Naive thymus-derived CD4-positive, alpha-beta T cell (primary cell): ENCODE results near the gene ARSG. TPM values are rescaled to one million over a fixed set of nuclear protein-coding genes. Genes with fewer than 3 reads are reported as not detected.
"Not testable (repeated sequence)": the region's sequence is repeated elsewhere in the genome, so short reads cannot be mapped to it uniquely, and the experiment has no call there.

ENCODE experiments used
- ATAC-seq: fragments of 150-1000 bp; cut with Tn5 transposase; 2 replicates; pipeline ENCODE4 v1.10.0; 2021; ENCODE audit warnings: mild to moderate bottlenecking, moderate library complexity
- CTCF ChIA-PET: fragments of 350-600 bp; sonication (Branson Sonifier 250); formaldehyde crosslinking; loops from one replicate; lab custom pipeline; 2021; ENCODE audit warnings: antibody characterized with exemption; lab: Charles Lee
- POLR2A ChIA-PET: fragments of 350-600 bp; sonication (Branson Sonifier 250); formaldehyde crosslinking; loops from one replicate; lab custom pipeline; 2021; ENCODE audit warnings: antibody characterized with exemption, inconsistent platforms; lab: Charles Lee
- DNase-seq, 9 donors: peaks; one replicate each; pipeline versions ENCODE4 v3.0.0 to v3.0.0-alpha.2; 2020 to 2022; ENCODE audit warnings: mixed read lengths in 1 of 9
- H3K27ac ChIP-seq: one replicate; pipeline ENCODE4 v1.7.0; 2013; ENCODE audit warnings: mild to moderate bottlenecking, low read depth, low read length, moderate library complexity
- H3K27me3 ChIP-seq, 2 donors: one replicate each; pipeline ENCODE4 v1.7.0; 2013; ENCODE audit warnings: low read length in 2 of 2, mild to moderate bottlenecking in 2 of 2, moderate library complexity in 2 of 2; ENCODE audit not compliant: control insufficient read depth in 2 of 2, insufficient read depth in 2 of 2
- H3K36me3 ChIP-seq, 3 experiments: 1 replicate in 2 of 3; 2 replicates in 1 of 3; pipeline ENCODE4 v1.7.0; 2013; ENCODE audit warnings: low read length in 3 of 3, mild to moderate bottlenecking in 3 of 3, moderate library complexity in 1 of 3; ENCODE audit not compliant: insufficient read depth in 3 of 3, control insufficient read depth in 2 of 3
- H3K4me1 ChIP-seq, 2 donors: one replicate each; pipeline ENCODE4 v1.7.0; 2013; ENCODE audit warnings: low read length in 2 of 2, mild to moderate bottlenecking in 2 of 2, moderate library complexity in 1 of 2; ENCODE audit not compliant: control insufficient read depth in 2 of 2, insufficient read depth in 2 of 2
- H3K4me3 ChIP-seq: 2 replicates; pipeline ENCODE4 v1.7.0; 2013; ENCODE audit warnings: mild to moderate bottlenecking, low read length
- H3K9me3 ChIP-seq, 3 experiments: 1 replicate in 2 of 3; 2 replicates in 1 of 3; pipeline ENCODE4 v1.7.0; 2013; ENCODE audit warnings: low read length in 3 of 3; ENCODE audit not compliant: control insufficient read depth in 2 of 3
- H3K27ac Mint-ChIP-seq, 9 donors: one replicate each; pipeline ENCODE4 v1.8.0; 2020 to 2022; ENCODE audit warnings: mixed read lengths in 9 of 9, mild to moderate bottlenecking in 8 of 9, moderate library complexity in 5 of 9, inconsistent platforms in 2 of 9
- H3K27me3 Mint-ChIP-seq, 5 donors: one replicate each; pipeline ENCODE4 v1.8.0; 2021 to 2022; ENCODE audit warnings: mixed read lengths in 5 of 5, mild to moderate bottlenecking in 1 of 5
- H3K36me3 Mint-ChIP-seq, 5 donors: one replicate each; pipeline ENCODE4 v1.8.0; 2020 to 2022; ENCODE audit warnings: mixed read lengths in 5 of 5, mild to moderate bottlenecking in 3 of 5, inconsistent platforms in 1 of 5
- H3K4me1 Mint-ChIP-seq, 7 donors: one replicate each; pipeline ENCODE4 v1.8.0; 2020 to 2022; ENCODE audit warnings: mixed read lengths in 7 of 7, mild to moderate bottlenecking in 3 of 7, inconsistent platforms in 1 of 7
- H3K4me3 Mint-ChIP-seq, 10 donors: one replicate each; pipeline ENCODE4 v1.8.0; 2020 to 2022; ENCODE audit warnings: mild to moderate bottlenecking in 10 of 10, mixed read lengths in 10 of 10, moderate library complexity in 6 of 10, inconsistent platforms in 2 of 10
- H3K9me3 Mint-ChIP-seq, 11 donors: one replicate each; pipeline ENCODE4 v1.8.0; 2020 to 2022; ENCODE audit warnings: mixed read lengths in 11 of 11, mild to moderate bottlenecking in 4 of 11, inconsistent platforms in 1 of 11, moderate library complexity in 1 of 11
- intact Hi-C, 2 donors: fragments of 100-400 bp; cut with micrococcal nuclease; formaldehyde crosslinking; loops; one replicate each; pipeline ENCODE4 v1.15.1; 2023
- polyA plus RNA-seq, 2 donors: library from polyadenylated mRNA; unstranded; fragments of 300-500 nt; fragmentation: Illumina TruSeq; gene quantifications; one replicate each; pipeline ENCODE4 v1.2.3, GENCODE V29; 2021
- total RNA-seq, 6 experiments: library from RNA in 5 of 6; stranded (reverse) in 5 of 6; gene quantifications; 1 replicate in 5 of 6; 2 replicates in 1 of 6; pipeline ENCODE4 v1.2.3 and lab custom pipeline; 2021 to 2026

Gene ARSG
- total and polyA plus RNA-seq, 7 experiments from 2014 or later, result 7.3 to 20.0 (median 12.6) TPM

- peaks cover 0 to 25% (median 13%) of the 10 kb centered on the region in 5 donors for H3K36me3 Mint-ChIP-seq
- H3K36me3 ChIP-seq, ATAC-seq, H3K4me1 ChIP-seq, H3K4me3 Mint-ChIP-seq, intact Hi-C loops, H3K9me3 Mint-ChIP-seq, H3K27me3 Mint-ChIP-seq, H3K4me3 ChIP-seq, DNase-seq, H3K27me3 ChIP-seq, H3K27ac Mint-ChIP-seq, H3K9me3 ChIP-seq, H3K27ac ChIP-seq, H3K4me1 Mint-ChIP-seq: not testable (repeated sequence)
- CTCF ChIA-PET, result interaction anchor here (0.6 kb wide), 2 partner anchors 60 to 83 kb away, joined by 3 to 4 read pairs; no protein-coding TSS in a partner anchor
- POLR2A ChIA-PET, result interaction anchor here (0.6 to 0.8 kb wide), 3 partner anchors 23 to 145 kb away, joined by 3 to 7 read pairs (median 5); no protein-coding TSS in a partner anchor
Observed at GRCh38 chr17:68376178-68376577, 84.9 kb downstream of the ARSG start.

- ChIA-PET CTCF (no interaction called here), POLR2A (no interaction called here)
- Histone ChIP-seq H3K36me3 (no peaks in the 10 kb centered on the region), H3K27ac (no peak overlapping the region), H3K4me1 (no peaks in the 10 kb centered on the region), H3K4me3 (no peak overlapping the region), H3K27me3 (no peaks in the 10 kb centered on the region), H3K9me3 (no peaks in the 10 kb centered on the region)
- H3K4me1 Mint-ChIP-seq, result peaks cover 3 to 11% (median 7%) of the 10 kb centered on the region in 7 donors
- DNase-seq (no peak), ATAC-seq (no peak)
- peaks cover 0 to 3% (median 0%) of the 10 kb centered on the region in 5 donors for H3K27me3 Mint-ChIP-seq
- no peaks in the 10 kb centered on the region for H3K9me3 Mint-ChIP-seq
- peaks cover 0 to 12% (median 5%) of the 10 kb centered on the region in 5 donors for H3K36me3 Mint-ChIP-seq
- H3K27ac Mint-ChIP-seq, result no peak overlapping the region
- intact Hi-C loops, result no loop called here
- no peak overlapping the region for H3K4me3 Mint-ChIP-seq
Observed at GRCh38 chr17:68377771-68378267, 86.5 kb downstream of the ARSG start.

- peaks cover 0 to 3% (median 0%) of the 10 kb centered on the region in 5 donors for H3K27me3 Mint-ChIP-seq
- peaks cover 0 to 12% (median 4%) of the 10 kb centered on the region in 5 donors for H3K36me3 Mint-ChIP-seq
- no peak overlapping the region for H3K27ac ChIP-seq
- no peaks in the 10 kb centered on the region for H3K27me3 ChIP-seq
- intact Hi-C loops, result no loop called here
- H3K4me3 Mint-ChIP-seq, result no peak overlapping the region
- CTCF ChIA-PET, result no interaction called here
- H3K4me1 ChIP-seq, result peaks cover 5 to 6% of the 10 kb centered on the region in 2 donors
- POLR2A ChIA-PET, result no interaction called here
- no peaks in the 10 kb centered on the region for H3K9me3 ChIP-seq
- no peak overlapping the region for H3K4me3 ChIP-seq
- no peaks in the 10 kb centered on the region for H3K9me3 Mint-ChIP-seq
- no peak overlapping the region for H3K27ac Mint-ChIP-seq
- no peak for DNase-seq
- H3K36me3 ChIP-seq, result no peaks in the 10 kb centered on the region
- H3K4me1 Mint-ChIP-seq, result peaks cover 8 to 18% (median 14%) of the 10 kb centered on the region in 7 donors
- peak; percentile 72 for ATAC-seq
Observed at GRCh38 chr17:68378268-68379176, 87.2 kb downstream of the ARSG start.

- H3K4me1 ChIP-seq, result peaks cover 11 to 12% of the 10 kb centered on the region in 2 donors
- intact Hi-C loops, result no loop called here
- H3K27ac ChIP-seq, result no peak overlapping the region
- ATAC-seq (no peak), DNase-seq (no peak)
- peaks cover 0 to 3% (median 0%) of the 10 kb centered on the region in 5 donors for H3K27me3 Mint-ChIP-seq
- no peaks in the 10 kb centered on the region for H3K27me3 ChIP-seq
- peaks cover 14 to 24% (median 21%) of the 10 kb centered on the region in 7 donors for H3K4me1 Mint-ChIP-seq
- H3K9me3 ChIP-seq, result no peaks in the 10 kb centered on the region
- no peaks in the 10 kb centered on the region for H3K9me3 Mint-ChIP-seq
- no peak overlapping the region for H3K27ac Mint-ChIP-seq
- H3K4me3 Mint-ChIP-seq, result no peak overlapping the region
- CTCF ChIA-PET, result no interaction called here
- POLR2A ChIA-PET, result no interaction called here
- H3K36me3 Mint-ChIP-seq, result peaks cover 0 to 12% (median 4%) of the 10 kb centered on the region in 5 donors
- H3K4me3 ChIP-seq, result no peak overlapping the region
- H3K36me3 ChIP-seq, result no peaks in the 10 kb centered on the region
Observed at GRCh38 chr17:68379177-68379510, 87.8 kb downstream of the ARSG start.

- CTCF ChIA-PET, result no interaction called here
- no peak overlapping the region for H3K27ac Mint-ChIP-seq
- intact Hi-C loops, result loop anchor here in 1 of 2 donors (5.0 kb wide), 2 partner anchors 33 to 37 kb away; no protein-coding TSS in a partner anchor
Observed at GRCh38 chr17:68379692-68380677, 88.7 kb downstream of the ARSG start.

More at GRCh38 chr17:68379692-68380677, 88.7 kb downstream of the ARSG start:
- H3K9me3 Mint-ChIP-seq, result no peaks in the 10 kb centered on the region
- H3K9me3 ChIP-seq, result no peaks in the 10 kb centered on the region
- POLR2A ChIA-PET, result no interaction called here
- H3K27me3 Mint-ChIP-seq, result peaks cover 0 to 3% (median 0%) of the 10 kb centered on the region in 5 donors
- H3K36me3 Mint-ChIP-seq, result peaks cover 0 to 12% (median 4%) of the 10 kb centered on the region in 5 donors
- DNase-seq, result no peak
- peaks cover 17% of the 10 kb centered on the region in 2 donors for H3K4me1 ChIP-seq
- H3K4me3 ChIP-seq, result no peak overlapping the region
- no peak for ATAC-seq
- no peak overlapping the region for H3K27ac ChIP-seq
- H3K36me3 ChIP-seq, result no peaks in the 10 kb centered on the region
- peaks cover 19 to 28% (median 26%) of the 10 kb centered on the region in 7 donors for H3K4me1 Mint-ChIP-seq
- no peaks in the 10 kb centered on the region for H3K27me3 ChIP-seq
- no peak overlapping the region for H3K4me3 Mint-ChIP-seq
